ENCODE data around the gene HRH3.
A peak's percentile ranks its signal among the peaks of the same experiment; 100 is the strongest.

Gene HRH3

GRCh38 chr20:62243906-62244515, 23.9 kb upstream of the HRH3 start:
- no peak for DNase-seq (ENCODE audit: low spot score)

- no peak for DNase-seq (ENCODE audit: low spot score)
Measured at GRCh38 chr20:62243106-62243505, 23.0 kb upstream of the HRH3 start.

- DNase-seq (ENCODE audit: low spot score) = no peak
Measured at GRCh38 chr20:62242176-62242575, 22.1 kb upstream of the HRH3 start.

- DNase-seq (ENCODE audit: low spot score) = no peak
Measured at GRCh38 chr20:62241506-62241905, 21.4 kb upstream of the HRH3 start.

GRCh38 chr20:62240020-62240685, 20.1 kb upstream of the HRH3 start:
- DNase-seq (ENCODE audit: low spot score) = no peak

GRCh38 chr20:62239278-62239879, 19.3 kb upstream of the HRH3 start:
- DNase-seq (ENCODE audit: low spot score) = no peak

GRCh38 chr20:62238569-62239277, 18.6 kb upstream of the HRH3 start:
- DNase-seq (ENCODE audit: low spot score) = peak; percentile 20

GRCh38 chr20:62237801-62238568, 17.9 kb upstream of the HRH3 start, which contains the start of gene OSBPL2:
Gene OSBPL2, plus strand, starts transcription at chr20:62238521. Its CDS starts 17,664 bp downstream, at chr20:62256185.
- peak; percentile 99 for DNase-seq (ENCODE audit: low spot score)

GRCh38 chr20:62237514-62237800, 17.4 kb upstream of the HRH3 start:
- DNase-seq (ENCODE audit: low spot score) = no peak

- DNase-seq (ENCODE audit: low spot score) = peak; percentile 32
Measured at GRCh38 chr20:62236766-62237513, 16.9 kb upstream of the HRH3 start.

GRCh38 chr20:62236200-62236599, 16.1 kb upstream of the HRH3 start:
- no peak for DNase-seq (ENCODE audit: low spot score)

GRCh38 chr20:62235777-62236157, 15.7 kb upstream of the HRH3 start:
- DNase-seq (ENCODE audit: low spot score) = no peak

- peak; percentile 91 for DNase-seq (ENCODE audit: low spot score)
Measured at GRCh38 chr20:62235001-62235776, 15.1 kb upstream of the HRH3 start.

GRCh38 chr20:62234339-62234738, 14.3 kb upstream of the HRH3 start:
- peak; percentile 76 for DNase-seq (ENCODE audit: low spot score)

- peak; percentile 39 for DNase-seq (ENCODE audit: low spot score)
Measured at GRCh38 chr20:62233684-62234083, 13.6 kb upstream of the HRH3 start.

- peak; percentile 59 for DNase-seq (ENCODE audit: low spot score)
Measured at GRCh38 chr20:62232770-62233645, 12.9 kb upstream of the HRH3 start.

- DNase-seq (ENCODE audit: low spot score) = no peak
Measured at GRCh38 chr20:62232194-62232593, 12.1 kb upstream of the HRH3 start.

- no peak for DNase-seq (ENCODE audit: low spot score)
Measured at GRCh38 chr20:62231292-62231691, 11.2 kb upstream of the HRH3 start.

- DNase-seq (ENCODE audit: low spot score) = no peak
Measured at GRCh38 chr20:62230696-62231095, 10.6 kb upstream of the HRH3 start.

GRCh38 chr20:62230276-62230675, 10.2 kb upstream of the HRH3 start:
- no peak for DNase-seq (ENCODE audit: low spot score)
